ENCODE results near the gene FAF1.

The FAF1 gene

DNA sequence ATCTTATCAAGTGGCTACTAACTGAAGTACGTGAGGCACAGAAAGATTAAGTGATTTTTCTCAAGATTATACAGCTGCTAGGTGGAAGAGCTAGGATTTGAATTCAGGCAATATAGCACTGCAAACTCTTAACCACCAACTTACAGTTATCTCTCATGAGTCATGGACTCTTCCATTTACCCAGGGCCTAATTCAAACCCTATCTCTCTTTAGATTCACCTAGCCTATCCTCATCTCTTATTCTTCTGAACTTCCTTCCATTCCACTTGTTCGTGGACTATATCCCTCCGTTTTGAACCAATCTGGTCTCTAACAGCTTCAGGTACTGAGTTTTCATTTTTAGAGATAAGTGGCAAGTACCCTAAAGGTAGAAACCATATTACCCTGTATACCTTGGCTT is 444.0 kb downstream of the FAF1 start:
- H3K9me2 ChIP-seq (replicated peaks; ENCODE audit: insufficient read depth, low read length) = no peaks in the 10 kb centered on the region
- H4K20me1 ChIP-seq (ENCODE audit: low read depth, low read length) = no peaks in the 10 kb centered on the region
- no peaks in the 10 kb centered on the region for H3K9me3 ChIP-seq (ENCODE audit: insufficient read depth, low read length)
- no peak overlapping the region for H3K27ac ChIP-seq (ENCODE audit: low read depth, low read length)
- no peaks in the 10 kb centered on the region for H3K27me3 ChIP-seq (ENCODE audit: low read length)
- no peaks in the 10 kb centered on the region for H3K36me3 ChIP-seq (ENCODE audit: low read length)
- no peak overlapping the region for H2AFZ ChIP-seq (ENCODE audit: low read depth, low read length, severe bottlenecking)
- H3K4me2 ChIP-seq (ENCODE audit: low read depth, low read length, poor library complexity, severe bottlenecking) = no peak overlapping the region
- H3K4me3 ChIP-seq (ENCODE audit: insufficient read depth, low read length, poor library complexity, severe bottlenecking) = no peak overlapping the region
- TF ChIP-seq, protein P1, sequence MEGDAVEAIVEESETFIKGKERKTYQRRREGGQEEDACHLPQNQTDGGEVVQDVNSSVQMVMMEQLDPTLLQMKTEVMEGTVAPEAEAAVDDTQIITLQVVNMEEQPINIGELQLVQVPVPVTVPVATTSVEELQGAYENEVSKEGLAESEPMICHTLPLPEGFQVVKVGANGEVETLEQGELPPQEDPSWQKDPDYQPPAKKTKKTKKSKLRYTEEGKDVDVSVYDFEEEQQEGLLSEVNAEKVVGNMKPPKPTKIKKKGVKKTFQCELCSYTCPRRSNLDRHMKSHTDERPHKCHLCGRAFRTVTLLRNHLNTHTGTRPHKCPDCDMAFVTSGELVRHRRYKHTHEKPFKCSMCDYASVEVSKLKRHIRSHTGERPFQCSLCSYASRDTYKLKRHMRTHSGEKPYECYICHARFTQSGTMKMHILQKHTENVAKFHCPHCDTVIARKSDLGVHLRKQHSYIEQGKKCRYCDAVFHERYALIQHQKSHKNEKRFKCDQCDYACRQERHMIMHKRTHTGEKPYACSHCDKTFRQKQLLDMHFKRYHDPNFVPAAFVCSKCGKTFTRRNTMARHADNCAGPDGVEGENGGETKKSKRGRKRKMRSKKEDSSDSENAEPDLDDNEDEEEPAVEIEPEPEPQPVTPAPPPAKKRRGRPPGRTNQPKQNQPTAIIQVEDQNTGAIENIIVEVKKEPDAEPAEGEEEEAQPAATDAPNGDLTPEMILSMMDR (IDR thresholded peaks at IDR 0.05; ENCODE audit: insufficient read depth, low read length, poor library complexity, severe bottlenecking) = no peak
- TF ChIP-seq EZH2phosphoT487 (conservative IDR thresholded peaks at IDR 0.05; ENCODE audit: low read length) = no peak
- no peaks in the 10 kb centered on the region for H3K79me2 ChIP-seq (ENCODE audit: insufficient read depth, low read length)
- H3K9ac ChIP-seq (ENCODE audit: low read length) = no peak overlapping the region
- H3F3A ChIP-seq (ENCODE audit: insufficient read depth) = no peaks in the 10 kb centered on the region

DNA sequence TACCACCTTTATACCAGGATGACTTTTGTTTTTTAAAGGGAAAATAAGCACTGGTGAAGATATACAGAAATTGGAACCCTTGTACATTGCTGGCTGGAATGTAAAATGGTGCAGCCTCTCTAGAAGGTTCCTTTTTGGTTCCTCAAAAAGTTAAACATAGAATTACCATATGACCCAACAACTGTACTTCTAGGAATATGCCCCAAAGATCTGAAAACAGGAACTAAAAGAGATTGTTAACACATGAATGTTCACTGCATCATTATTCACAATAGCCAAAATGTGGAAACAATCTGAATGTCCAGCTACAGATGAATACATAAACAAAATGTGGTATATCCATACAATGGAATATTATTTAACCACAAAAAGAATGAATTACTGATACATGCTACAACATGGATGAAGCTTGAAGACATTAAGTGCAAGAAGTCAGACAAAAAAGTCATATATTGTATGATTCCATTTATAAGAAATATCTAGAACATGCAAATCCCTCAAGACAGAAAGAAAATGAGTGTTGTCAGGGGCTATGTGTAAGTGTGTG is 452.0 kb downstream of the FAF1 start:
- no peaks in the 10 kb centered on the region for H3K79me2 ChIP-seq (ENCODE audit: insufficient read depth, low read length)
- no peak for TF ChIP-seq EZH2phosphoT487 (conservative IDR thresholded peaks at IDR 0.05; ENCODE audit: low read length)
- TF ChIP-seq, protein P1 (IDR thresholded peaks at IDR 0.05; ENCODE audit: insufficient read depth, low read length, poor library complexity, severe bottlenecking) = no peak
- H3K9ac ChIP-seq (ENCODE audit: low read length) = no peak overlapping the region
- no peak overlapping the region for H3K4me2 ChIP-seq (ENCODE audit: low read depth, low read length, poor library complexity, severe bottlenecking)
- H3K27me3 ChIP-seq (ENCODE audit: low read length) = no peaks in the 10 kb centered on the region
- H3K36me3 ChIP-seq (ENCODE audit: low read length) = peaks cover 11% of the 10 kb centered on the region
- H4K20me1 ChIP-seq (ENCODE audit: low read depth, low read length) = no peaks in the 10 kb centered on the region
- H3K9me2 ChIP-seq (replicated peaks; ENCODE audit: insufficient read depth, low read length) = no peaks in the 10 kb centered on the region
- H3K9me3 ChIP-seq (ENCODE audit: insufficient read depth, low read length) = no peaks in the 10 kb centered on the region
- H3F3A ChIP-seq (ENCODE audit: insufficient read depth) = no peaks in the 10 kb centered on the region
- H3K27ac ChIP-seq (ENCODE audit: low read depth, low read length) = no peak overlapping the region
- H2AFZ ChIP-seq (ENCODE audit: low read depth, low read length, severe bottlenecking) = no peak overlapping the region
- H3K4me3 ChIP-seq (ENCODE audit: insufficient read depth, low read length, poor library complexity, severe bottlenecking) = no peak overlapping the region

DNA sequence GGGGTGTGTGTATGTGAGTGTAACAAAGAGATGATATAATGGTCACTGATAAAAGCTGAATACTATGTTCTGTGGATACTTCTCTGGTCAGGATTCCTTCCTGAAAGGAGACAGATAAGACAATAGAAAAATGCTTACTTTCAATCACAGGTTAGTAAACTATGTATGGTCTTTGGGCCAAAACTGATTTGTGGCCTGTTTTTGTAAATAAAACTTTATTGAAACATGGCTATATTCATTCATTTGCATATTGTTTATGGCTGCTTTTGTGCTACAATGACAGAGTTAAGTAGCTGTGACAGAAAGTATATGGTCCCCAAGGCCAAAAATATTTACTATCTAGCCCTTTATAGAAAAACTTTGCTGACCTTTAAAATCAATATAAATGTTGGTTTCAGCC is 454.6 kb downstream of the FAF1 start:
- TF ChIP-seq, protein P1 (IDR thresholded peaks at IDR 0.05; ENCODE audit: insufficient read depth, low read length, poor library complexity, severe bottlenecking) = no peak
- TF ChIP-seq EZH2phosphoT487 (conservative IDR thresholded peaks at IDR 0.05; ENCODE audit: low read length) = no peak
- Histone ChIP-seq H3K27ac (ENCODE audit: low read depth, low read length) (no peak overlapping the region), H3K36me3 (ENCODE audit: low read length) (peaks cover 11% of the 10 kb centered on the region), H3K9me2 (replicated peaks; ENCODE audit: insufficient read depth, low read length) (no peaks in the 10 kb centered on the region), H4K20me1 (ENCODE audit: low read depth, low read length) (no peaks in the 10 kb centered on the region), H3K9ac (ENCODE audit: low read length) (no peak overlapping the region), H3K4me3 (ENCODE audit: insufficient read depth, low read length, poor library complexity, severe bottlenecking) (no peak overlapping the region), H3K27me3 (ENCODE audit: low read length) (no peaks in the 10 kb centered on the region), H3F3A (ENCODE audit: insufficient read depth) (no peaks in the 10 kb centered on the region), H3K9me3 (ENCODE audit: insufficient read depth, low read length) (no peaks in the 10 kb centered on the region), H3K79me2 (ENCODE audit: insufficient read depth, low read length) (no peaks in the 10 kb centered on the region), H2AFZ (ENCODE audit: low read depth, low read length, severe bottlenecking) (no peak overlapping the region), H3K4me2 (ENCODE audit: low read depth, low read length, poor library complexity, severe bottlenecking) (no peak overlapping the region)
